ENCODE measurements around the gene EGR1. TPM values are rescaled to one million over a fixed set of nuclear protein-coding genes. Genes with fewer than 3 reads are reported as not detected.
"Not testable (repeated sequence)": the region's sequence is repeated elsewhere in the genome, so short reads cannot be mapped to it uniquely, and the experiment has no call there.

The EGR1 gene
- total RNA-seq, 1 experiment from 2014 or later: 1.7 TPM

DNA sequence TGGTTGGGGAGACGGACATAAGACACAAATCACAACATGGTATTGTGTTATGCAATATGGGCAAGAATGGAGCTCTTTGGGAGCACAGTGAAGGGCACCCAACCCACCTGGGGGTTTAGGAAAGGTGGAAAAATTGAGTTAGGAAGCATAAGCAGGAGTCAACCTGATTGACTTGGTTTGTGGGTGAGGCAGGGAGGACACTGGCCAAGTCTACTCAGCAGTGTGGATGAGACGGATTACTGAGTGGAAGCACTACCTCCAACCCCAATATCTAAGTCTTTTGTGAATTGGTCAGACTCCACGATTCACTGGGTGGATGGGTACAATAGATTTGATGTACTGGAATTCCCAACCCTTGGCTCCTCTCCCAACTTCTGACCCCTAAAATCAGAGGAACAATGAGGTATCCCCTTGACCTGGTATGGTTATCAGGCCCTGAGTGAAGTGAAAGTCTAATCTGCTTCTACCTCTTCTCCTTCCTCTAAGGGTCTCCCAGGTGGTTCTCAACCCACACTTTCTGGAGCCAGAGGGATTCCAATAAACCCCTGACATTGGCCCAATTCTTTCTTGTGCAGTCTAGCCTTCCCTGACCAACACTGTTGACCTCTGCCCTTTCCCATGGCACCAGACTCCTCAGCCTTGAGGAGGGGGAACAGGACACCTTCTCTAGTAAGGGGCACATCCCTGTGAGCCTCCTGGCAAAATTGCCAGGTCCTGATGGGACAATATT lies 5.2 kb downstream of the EGR1 start:
- H3K4me1 ChIP-seq (ENCODE audit: low read length): peaks cover 10% of the 10 kb centered on the region
- H3K4me3 ChIP-seq (ENCODE audit: low read length): no peak overlapping the region
- no peak overlapping the region for H3K27ac ChIP-seq (ENCODE audit: low read length)
- H3K4me2 ChIP-seq (ENCODE audit: low read depth, low read length, poor library complexity, severe bottlenecking): no peak overlapping the region
- no peaks in the 10 kb centered on the region for H3K9me3 ChIP-seq (ENCODE audit: low read length)
- no peaks in the 10 kb centered on the region; the same call in 1 of the 2 replicates for H4K20me1 ChIP-seq (ENCODE audit: insufficient read depth, low read depth, low read length)
- no peaks in the 10 kb centered on the region for H3K36me3 ChIP-seq (ENCODE audit: insufficient read depth, low read length)
- no peak for DNase-seq
- no peaks in the 10 kb centered on the region for H3K9me2 ChIP-seq (replicated peaks; ENCODE audit: insufficient read depth, low read length)
- H3K27me3 ChIP-seq (ENCODE audit: low read length): peaks cover 4% of the 10 kb centered on the region; the same call in 1 of the 2 replicates
- H3K9ac ChIP-seq (ENCODE audit: low read length): no peak overlapping the region
- H2AFZ ChIP-seq (ENCODE audit: low read length): no peak overlapping the region
- no peaks in the 10 kb centered on the region for H3K79me2 ChIP-seq (ENCODE audit: low read length)

DNA sequence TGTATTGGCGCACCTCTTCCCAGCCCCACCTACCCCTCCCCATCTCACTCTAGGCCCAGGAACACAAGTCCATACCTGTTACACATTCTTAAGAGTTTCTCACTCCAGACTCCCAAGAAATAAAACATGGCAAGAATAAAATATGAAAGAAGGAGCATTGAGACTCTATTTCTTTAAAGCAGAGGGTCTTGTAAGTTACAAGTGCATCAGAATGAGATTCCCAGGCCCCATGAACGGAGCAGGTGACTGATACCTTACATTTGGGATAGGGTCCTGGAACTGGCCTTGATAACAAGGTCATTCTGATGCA lies 5.7 kb downstream of the EGR1 start:
- H2AFZ ChIP-seq (ENCODE audit: low read length): no peak overlapping the region
- H3K4me1 ChIP-seq (ENCODE audit: low read length): peaks cover 5% of the 10 kb centered on the region
- no peaks in the 10 kb centered on the region; the same call in 1 of the 2 replicates for H4K20me1 ChIP-seq (ENCODE audit: insufficient read depth, low read depth, low read length)
- no peaks in the 10 kb centered on the region for H3K36me3 ChIP-seq (ENCODE audit: insufficient read depth, low read length)
- no peak for DNase-seq
- no peaks in the 10 kb centered on the region for H3K9me3 ChIP-seq (ENCODE audit: low read length)
- H3K27ac ChIP-seq (ENCODE audit: low read length): no peak overlapping the region
- no peak overlapping the region for H3K4me3 ChIP-seq (ENCODE audit: low read length)
- H3K79me2 ChIP-seq (ENCODE audit: low read length): no peaks in the 10 kb centered on the region
- no peak overlapping the region for H3K4me2 ChIP-seq (ENCODE audit: low read depth, low read length, poor library complexity, severe bottlenecking)
- no peak overlapping the region for H3K9ac ChIP-seq (ENCODE audit: low read length)
- no peaks in the 10 kb centered on the region for H3K9me2 ChIP-seq (replicated peaks; ENCODE audit: insufficient read depth, low read length)
- peaks cover 4% of the 10 kb centered on the region; the same call in 1 of the 2 replicates for H3K27me3 ChIP-seq (ENCODE audit: low read length)

DNA sequence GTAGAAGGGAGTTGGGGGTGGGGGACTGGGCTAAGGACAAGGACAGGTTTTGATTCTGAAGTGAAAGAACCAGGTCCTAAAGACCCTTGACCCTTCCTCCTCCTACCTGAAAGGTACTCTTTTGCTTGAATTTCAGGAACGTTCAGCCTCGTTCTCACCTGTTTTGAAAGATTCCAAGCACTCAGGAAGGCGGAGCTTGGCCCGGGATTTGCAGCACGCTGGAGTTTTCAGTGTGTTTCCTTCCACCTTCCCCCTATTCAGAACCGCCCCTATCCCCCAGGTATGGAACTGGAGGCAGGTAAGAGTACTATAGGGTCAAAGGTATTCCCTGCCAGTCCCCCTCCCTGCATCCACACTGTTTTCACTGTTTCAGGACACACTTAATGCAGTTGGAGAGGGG lies 7.1 kb downstream of the EGR1 start:
- Histone ChIP-seq H3K9me2 (replicated peaks; ENCODE audit: insufficient read depth, low read length) (no peaks in the 10 kb centered on the region), H3K36me3 (ENCODE audit: insufficient read depth, low read length) (no peaks in the 10 kb centered on the region), H2AFZ (ENCODE audit: low read length) (no peak overlapping the region), H3K79me2 (ENCODE audit: low read length) (no peaks in the 10 kb centered on the region), H3K27ac (ENCODE audit: low read length) (no peak overlapping the region), H3K4me1 (ENCODE audit: low read length) (peaks cover 11% of the 10 kb centered on the region), H3K4me2 (ENCODE audit: low read depth, low read length, poor library complexity, severe bottlenecking) (no peak overlapping the region), H4K20me1 (ENCODE audit: insufficient read depth, low read depth, low read length) (no peaks in the 10 kb centered on the region; the same call in 1 of the 2 replicates), H3K9ac (ENCODE audit: low read length) (no peak overlapping the region), H3K4me3 (ENCODE audit: low read length) (no peak overlapping the region), H3K27me3 (ENCODE audit: low read length) (no peaks in the 10 kb centered on the region), H3K9me3 (ENCODE audit: low read length) (no peaks in the 10 kb centered on the region)
- DNase-seq: no peak

- H3K9me2 ChIP-seq (replicated peaks; ENCODE audit: insufficient read depth, low read length); H3K4me3 ChIP-seq (ENCODE audit: low read length); H3K36me3 ChIP-seq (ENCODE audit: insufficient read depth, low read length): not testable (repeated sequence)
Observed at GRCh38 chr5:138473151-138473550, 7.9 kb downstream of the EGR1 start.

DNA sequence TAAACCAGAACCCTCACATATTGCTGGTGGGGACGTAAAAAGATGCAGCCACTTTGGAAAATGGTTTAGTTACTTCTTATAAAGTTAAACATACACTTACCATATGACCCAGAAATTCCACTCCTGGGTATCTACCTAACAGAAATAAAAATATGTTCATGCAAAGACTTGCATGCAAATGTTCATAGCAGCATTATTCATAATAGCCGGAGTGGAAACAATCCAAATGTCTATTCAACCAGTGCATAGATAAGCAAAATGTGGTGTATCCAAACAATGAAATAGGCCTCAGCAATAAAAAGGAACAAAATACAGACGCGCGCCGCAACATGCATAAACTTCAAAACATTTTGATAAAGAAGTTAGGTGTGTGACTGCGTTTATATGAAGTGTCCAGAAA lies 11.6 kb downstream of the EGR1 start:
- H3K4me3 ChIP-seq (ENCODE audit: low read length): no peak overlapping the region
- H3K27me3 ChIP-seq (ENCODE audit: low read length): no peaks in the 10 kb centered on the region
- no peak overlapping the region for H3K9ac ChIP-seq (ENCODE audit: low read length)
- H3K9me2 ChIP-seq (replicated peaks; ENCODE audit: insufficient read depth, low read length): no peaks in the 10 kb centered on the region
- H3K27ac ChIP-seq (ENCODE audit: low read length): no peak overlapping the region
- H3K4me2 ChIP-seq (ENCODE audit: low read depth, low read length, poor library complexity, severe bottlenecking): peak overlapping the region; percentile 12
- H3K4me1 ChIP-seq (ENCODE audit: low read length): peaks cover 11% of the 10 kb centered on the region
- no peaks in the 10 kb centered on the region for H3K79me2 ChIP-seq (ENCODE audit: low read length)
- DNase-seq: no peak
- no peaks in the 10 kb centered on the region for H3K36me3 ChIP-seq (ENCODE audit: insufficient read depth, low read length)
- no peaks in the 10 kb centered on the region for H4K20me1 ChIP-seq (ENCODE audit: insufficient read depth, low read depth, low read length)
- H3K9me3 ChIP-seq (ENCODE audit: low read length): no peaks in the 10 kb centered on the region
- no peak overlapping the region for H2AFZ ChIP-seq (ENCODE audit: low read length)

More at GRCh38 chr5:138473151-138473550, 7.9 kb downstream of the EGR1 start:
- not testable (repeated sequence) for H2AFZ ChIP-seq (ENCODE audit: low read length); H3K9me3 ChIP-seq (ENCODE audit: low read length); H3K9ac ChIP-seq (ENCODE audit: low read length); H3K4me2 ChIP-seq (ENCODE audit: low read depth, low read length, poor library complexity, severe bottlenecking); H3K27me3 ChIP-seq (ENCODE audit: low read length); DNase-seq; H3K79me2 ChIP-seq (ENCODE audit: low read length); H3K27ac ChIP-seq (ENCODE audit: low read length); H4K20me1 ChIP-seq (ENCODE audit: insufficient read depth, low read depth, low read length)
- H3K4me1 ChIP-seq (ENCODE audit: low read length): peaks cover 11% of the 10 kb centered on the region

DNA sequence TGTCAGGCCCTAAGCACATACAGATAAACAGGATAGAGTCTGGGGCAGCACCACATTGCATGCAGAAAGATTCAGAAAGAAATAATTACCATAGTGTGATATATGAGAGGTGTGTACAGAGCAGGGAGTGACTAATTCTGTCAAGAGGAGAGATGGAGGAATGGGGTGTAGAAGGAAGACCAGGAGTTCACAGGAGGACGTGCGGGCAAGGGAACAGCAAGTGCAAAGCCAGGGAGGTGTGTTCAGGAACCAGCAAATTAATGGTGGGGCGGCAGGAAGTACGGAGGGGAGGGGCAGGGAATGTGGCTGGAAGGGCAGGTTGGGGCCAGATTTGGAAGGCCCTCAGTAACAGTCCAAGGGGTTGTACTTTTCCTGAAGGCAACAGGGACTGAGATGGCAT lies 17.4 kb downstream of the EGR1 start:
- Histone ChIP-seq H3K9ac (ENCODE audit: low read length) (no peak overlapping the region), H3K27ac (ENCODE audit: low read length) (no peak overlapping the region), H3K36me3 (ENCODE audit: insufficient read depth, low read length) (no peaks in the 10 kb centered on the region), H3K4me2 (ENCODE audit: low read depth, low read length, poor library complexity, severe bottlenecking) (no peak overlapping the region), H3K27me3 (ENCODE audit: low read length) (no peaks in the 10 kb centered on the region), H3K9me3 (ENCODE audit: low read length) (no peaks in the 10 kb centered on the region), H2AFZ (ENCODE audit: low read length) (no peak overlapping the region), H4K20me1 (ENCODE audit: insufficient read depth, low read depth, low read length) (no peaks in the 10 kb centered on the region), H3K4me3 (ENCODE audit: low read length) (no peak overlapping the region), H3K79me2 (ENCODE audit: low read length) (no peaks in the 10 kb centered on the region), H3K9me2 (replicated peaks; ENCODE audit: insufficient read depth, low read length) (no peaks in the 10 kb centered on the region), H3K4me1 (ENCODE audit: low read length) (no peaks in the 10 kb centered on the region)
- no peak for DNase-seq

DNA sequence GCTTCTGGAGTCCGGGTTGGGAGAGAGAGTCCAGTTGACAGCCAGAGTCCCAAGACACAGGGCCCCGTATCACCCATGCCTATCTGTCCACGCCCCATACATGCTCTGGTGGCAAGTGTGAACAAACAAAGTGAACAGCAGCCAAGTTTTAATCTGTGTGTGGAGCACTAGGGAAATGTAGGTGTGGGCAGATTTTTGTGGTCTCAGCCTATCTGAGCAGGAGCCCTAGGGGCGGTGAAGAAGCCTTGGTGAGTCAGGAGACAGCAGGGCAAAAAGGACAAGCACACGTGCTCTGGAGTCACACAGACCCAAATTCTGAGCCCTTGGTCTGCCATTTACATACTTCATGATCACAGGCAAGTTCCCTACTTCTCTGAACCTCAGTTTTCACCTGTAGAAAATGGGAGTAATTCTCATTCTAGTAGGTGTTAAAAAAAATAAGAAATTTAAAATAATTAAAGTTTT lies 23.2 kb downstream of the EGR1 start:
- no peak overlapping the region for H3K4me3 ChIP-seq (ENCODE audit: low read length)
- H3K4me1 ChIP-seq (ENCODE audit: low read length): peaks cover 17% of the 10 kb centered on the region
- H3K9ac ChIP-seq (ENCODE audit: low read length): no peak overlapping the region
- H4K20me1 ChIP-seq (ENCODE audit: insufficient read depth, low read depth, low read length): no peaks in the 10 kb centered on the region
- no peak for DNase-seq
- H2AFZ ChIP-seq (ENCODE audit: low read length): no peak overlapping the region
- H3K9me2 ChIP-seq (replicated peaks; ENCODE audit: insufficient read depth, low read length): no peaks in the 10 kb centered on the region
- H3K9me3 ChIP-seq (ENCODE audit: low read length): no peaks in the 10 kb centered on the region
- no peaks in the 10 kb centered on the region for H3K27me3 ChIP-seq (ENCODE audit: low read length)
- no peak overlapping the region for H3K4me2 ChIP-seq (ENCODE audit: low read depth, low read length, poor library complexity, severe bottlenecking)
- H3K27ac ChIP-seq (ENCODE audit: low read length): no peak overlapping the region
- H3K36me3 ChIP-seq (ENCODE audit: insufficient read depth, low read length): no peaks in the 10 kb centered on the region
- no peaks in the 10 kb centered on the region for H3K79me2 ChIP-seq (ENCODE audit: low read length)

DNA sequence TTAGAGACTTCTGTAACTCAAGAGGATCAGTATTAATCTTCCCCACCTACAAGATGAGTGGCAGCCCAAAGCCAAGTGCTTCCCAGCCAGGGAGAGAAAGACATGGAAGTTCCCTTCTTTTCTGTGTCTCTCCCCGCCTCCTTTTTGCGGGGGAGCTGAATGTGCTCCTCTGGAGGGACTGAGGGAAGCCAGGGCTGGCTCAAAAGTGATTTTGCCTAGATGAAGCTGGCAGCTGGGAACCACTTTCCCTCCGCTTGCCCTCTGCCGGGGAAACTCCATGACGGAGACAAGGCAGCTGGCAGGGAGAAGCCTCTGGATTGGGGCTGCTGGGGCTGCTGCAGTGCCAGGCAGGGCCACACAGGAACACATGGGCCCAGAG lies 24.4 kb downstream of the EGR1 start:
- peaks cover 17% of the 10 kb centered on the region for H3K4me1 ChIP-seq (ENCODE audit: low read length)
- H3K9me2 ChIP-seq (replicated peaks; ENCODE audit: insufficient read depth, low read length): no peaks in the 10 kb centered on the region
- no peak overlapping the region for H3K4me2 ChIP-seq (ENCODE audit: low read depth, low read length, poor library complexity, severe bottlenecking)
- H2AFZ ChIP-seq (ENCODE audit: low read length): no peak overlapping the region
- no peak overlapping the region for H3K27ac ChIP-seq (ENCODE audit: low read length)
- no peaks in the 10 kb centered on the region for H3K79me2 ChIP-seq (ENCODE audit: low read length)
- H3K4me3 ChIP-seq (ENCODE audit: low read length): no peak overlapping the region
- DNase-seq: no peak
- H3K9me3 ChIP-seq (ENCODE audit: low read length): no peaks in the 10 kb centered on the region
- no peaks in the 10 kb centered on the region for H3K27me3 ChIP-seq (ENCODE audit: low read length)
- no peaks in the 10 kb centered on the region for H3K36me3 ChIP-seq (ENCODE audit: insufficient read depth, low read length)
- H3K9ac ChIP-seq (ENCODE audit: low read length): no peak overlapping the region
- H4K20me1 ChIP-seq (ENCODE audit: insufficient read depth, low read depth, low read length): no peaks in the 10 kb centered on the region

Measured in Karpas-422 (cell line).